ENCODE results near the gene SH3RF3. TPM values are rescaled to one million over a fixed set of nuclear protein-coding genes. Genes with fewer than 3 reads are reported as not detected.

SH3RF3 gene
- total RNA-seq, 2 donors from 2014 or later, result 1.3 to 5.6 TPM

DNA sequence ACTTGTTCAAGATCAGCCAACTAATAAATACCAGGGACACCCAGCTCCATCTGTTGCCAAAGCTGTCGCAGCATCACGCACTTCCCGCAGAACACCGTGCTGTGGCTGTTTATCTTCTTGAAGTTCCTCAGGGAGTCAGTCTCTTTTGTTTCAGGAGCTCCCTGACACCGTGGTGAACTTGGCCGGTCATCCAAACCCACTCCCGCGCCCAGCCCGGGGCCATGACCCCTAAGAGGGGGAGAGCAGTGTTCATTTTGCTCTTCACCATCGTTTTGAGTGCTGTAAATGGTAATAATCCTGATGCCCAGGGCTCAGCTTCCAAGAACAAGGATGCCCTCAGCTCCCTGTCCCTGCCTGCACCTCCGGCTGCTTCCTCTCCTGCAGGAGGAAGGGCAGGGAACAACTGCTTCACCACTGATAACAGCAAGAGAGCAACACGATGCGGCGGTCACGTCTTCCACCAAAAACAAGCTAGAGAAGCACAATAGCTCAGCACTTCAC lies 353.4 kb downstream of the SH3RF3 start:
- Histone ChIP-seq H3K27me3 (no peaks in the 10 kb centered on the region), H3K27ac (no peak overlapping the region), H3K36me3 (replicated peaks in 1 of 2; ENCODE audit: insufficient read depth in 1 of 2, low read depth in 2 of 2) (no peaks in the 10 kb centered on the region), H3K4me1 (peaks cover 31% of the 10 kb centered on the region), H3K9me3 (no peaks in the 10 kb centered on the region), H3K4me3 (no peak overlapping the region)
- TF ChIP-seq, protein P1, sequence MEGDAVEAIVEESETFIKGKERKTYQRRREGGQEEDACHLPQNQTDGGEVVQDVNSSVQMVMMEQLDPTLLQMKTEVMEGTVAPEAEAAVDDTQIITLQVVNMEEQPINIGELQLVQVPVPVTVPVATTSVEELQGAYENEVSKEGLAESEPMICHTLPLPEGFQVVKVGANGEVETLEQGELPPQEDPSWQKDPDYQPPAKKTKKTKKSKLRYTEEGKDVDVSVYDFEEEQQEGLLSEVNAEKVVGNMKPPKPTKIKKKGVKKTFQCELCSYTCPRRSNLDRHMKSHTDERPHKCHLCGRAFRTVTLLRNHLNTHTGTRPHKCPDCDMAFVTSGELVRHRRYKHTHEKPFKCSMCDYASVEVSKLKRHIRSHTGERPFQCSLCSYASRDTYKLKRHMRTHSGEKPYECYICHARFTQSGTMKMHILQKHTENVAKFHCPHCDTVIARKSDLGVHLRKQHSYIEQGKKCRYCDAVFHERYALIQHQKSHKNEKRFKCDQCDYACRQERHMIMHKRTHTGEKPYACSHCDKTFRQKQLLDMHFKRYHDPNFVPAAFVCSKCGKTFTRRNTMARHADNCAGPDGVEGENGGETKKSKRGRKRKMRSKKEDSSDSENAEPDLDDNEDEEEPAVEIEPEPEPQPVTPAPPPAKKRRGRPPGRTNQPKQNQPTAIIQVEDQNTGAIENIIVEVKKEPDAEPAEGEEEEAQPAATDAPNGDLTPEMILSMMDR (IDR thresholded peaks at IDR 0.05), result no peak
- no peak for TF ChIP-seq POLR2A (IDR thresholded peaks at IDR 0.05)
- DNase-seq, result no peak
- WGBS, 2 donors, result 69 to 82% methylated on average over 12 to 15 of the region's 15 CpGs
- no peak for ATAC-seq
- intact Hi-C loops (cut with DNase I), result no loop called here

DNA sequence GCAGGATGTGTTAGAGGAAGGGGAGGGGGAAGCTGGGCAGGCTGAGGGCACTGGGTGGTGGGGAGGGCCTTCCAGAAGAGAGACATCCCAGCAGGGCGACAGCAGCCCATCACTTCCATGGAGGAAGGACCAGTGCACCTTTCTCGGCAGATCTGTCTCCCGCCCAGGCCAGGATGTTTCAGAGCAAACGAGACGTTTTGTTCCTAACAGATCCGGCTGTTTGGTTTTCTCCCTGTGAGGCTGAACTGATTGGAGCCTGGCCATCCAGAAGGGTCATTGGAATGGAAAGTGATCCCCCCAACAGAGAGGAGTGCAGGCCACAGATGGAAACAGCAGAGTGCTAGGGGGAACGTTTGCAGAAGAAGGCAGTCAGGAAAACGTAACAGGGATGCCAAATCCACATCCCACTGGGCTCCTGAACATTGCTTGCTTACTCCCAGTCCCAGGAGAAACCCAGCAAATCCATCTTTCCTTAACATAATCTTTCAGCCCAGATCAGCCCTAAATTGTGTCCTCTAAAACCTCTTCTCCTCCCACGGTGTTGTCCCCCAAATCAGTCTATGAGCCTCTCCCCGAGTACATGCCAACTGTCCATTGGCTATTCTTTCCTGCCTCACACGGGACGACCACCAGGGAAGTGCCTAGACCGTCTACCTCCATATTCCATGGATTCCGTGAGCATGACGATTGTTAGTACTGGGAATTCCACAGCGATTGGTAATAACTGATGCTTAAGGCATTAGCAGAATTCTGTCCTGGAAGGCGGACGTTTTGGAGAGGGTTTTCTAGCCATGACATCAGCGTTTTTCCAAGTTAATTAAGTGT lies 357.9 kb downstream of the SH3RF3 start:
- H3K27ac ChIP-seq, result no peak overlapping the region
- no peak for ATAC-seq
- 79 to 85% methylated on average over 19 of the region's 19 CpGs for WGBS, 2 donors

DNA sequence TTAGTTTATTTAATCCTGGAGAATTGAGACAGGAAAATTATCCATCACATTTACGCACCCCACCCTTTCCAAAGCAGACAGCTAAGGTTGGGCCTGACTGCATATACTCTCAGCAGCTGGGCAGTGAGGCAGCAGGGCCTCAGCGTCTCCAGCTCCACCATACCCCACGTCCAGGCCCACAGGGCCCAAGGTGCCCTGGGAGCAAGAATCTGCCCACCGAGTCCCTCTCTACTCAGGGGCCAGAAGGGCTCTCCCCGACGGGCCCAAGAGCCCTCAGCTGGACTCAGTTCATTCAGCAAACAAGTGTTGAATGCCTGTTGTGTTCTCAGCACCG lies 358.5 kb downstream of the SH3RF3 start:
- H3K27ac ChIP-seq, result no peak overlapping the region

More for the DNA sequence above, 357.9 kb downstream of the SH3RF3 start:
- DNase-seq, result no peak
- Histone ChIP-seq H3K27me3 (no peaks in the 10 kb centered on the region), H3K4me3 (no peak overlapping the region), H3K9me3 (no peaks in the 10 kb centered on the region), H3K36me3 (replicated peaks in 1 of 2; ENCODE audit: insufficient read depth in 1 of 2, low read depth in 2 of 2) (no peaks in the 10 kb centered on the region), H3K4me1 (peaks cover 14% of the 10 kb centered on the region)
- intact Hi-C loops (cut with DNase I), result no loop called here
- TF ChIP-seq POLR2A (IDR thresholded peaks at IDR 0.05), result no peak
- TF ChIP-seq, protein P1 (IDR thresholded peaks at IDR 0.05), result no peak

DNA sequence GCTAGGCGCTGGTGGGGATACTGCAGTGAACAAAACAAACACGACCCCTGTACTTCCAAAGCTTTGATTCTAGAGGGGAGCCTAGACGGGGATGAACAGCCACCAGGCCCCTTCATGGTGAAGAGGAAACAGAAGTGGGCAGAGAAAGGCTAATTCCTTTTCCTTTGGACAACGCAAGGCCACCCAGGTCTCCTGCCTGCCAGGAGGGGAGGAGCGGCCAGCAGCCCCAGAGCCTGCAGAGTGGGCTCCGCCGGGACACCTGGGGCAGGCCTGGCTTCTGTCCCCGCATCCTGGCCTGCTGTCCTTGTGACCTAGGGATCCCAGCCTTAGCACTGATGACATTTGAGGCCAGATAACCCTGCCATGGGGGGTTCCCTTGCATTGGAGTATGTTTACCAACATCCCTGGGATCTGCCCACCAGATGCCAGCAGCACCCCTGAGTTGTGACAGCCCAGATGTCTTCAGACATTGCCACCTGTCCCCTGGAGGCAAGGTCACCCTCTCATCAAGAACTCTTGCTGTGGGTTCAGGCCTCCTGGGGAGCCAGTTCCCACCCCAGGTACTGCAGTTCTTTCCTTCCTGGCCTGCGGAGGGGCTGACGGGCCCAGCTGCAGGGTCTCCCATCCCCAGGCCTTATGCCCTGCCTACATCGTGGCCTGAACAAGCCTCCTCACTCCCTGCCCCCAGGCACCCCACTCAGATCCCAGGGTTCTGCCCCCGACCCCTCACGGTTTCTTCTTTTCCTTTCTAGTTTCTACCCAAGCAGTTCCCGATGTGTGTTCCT lies 359.1 kb downstream of the SH3RF3 start:
- Histone ChIP-seq H3K4me3 (no peak overlapping the region), H3K36me3 (replicated peaks in 1 of 2; ENCODE audit: insufficient read depth in 1 of 2, low read depth in 2 of 2) (no peaks in the 10 kb centered on the region), H3K4me1 (peaks cover 7% of the 10 kb centered on the region), H3K9me3 (no peaks in the 10 kb centered on the region), H3K27me3 (no peaks in the 10 kb centered on the region), H3K27ac (no peak overlapping the region)
- TF ChIP-seq POLR2A (IDR thresholded peaks at IDR 0.05), result no peak
- TF ChIP-seq, protein P1 (IDR thresholded peaks at IDR 0.05), result no peak
- DNase-seq, result no peak
- 81 to 82% methylated on average over 13 of the region's 14 CpGs for WGBS, 2 donors
- ATAC-seq, result no peak
- intact Hi-C loops (cut with DNase I), result no loop called here

More for the DNA sequence above, 358.5 kb downstream of the SH3RF3 start:
- intact Hi-C loops (cut with DNase I), result no loop called here
- 80 to 92% methylated on average over 7 of the region's 7 CpGs for WGBS, 2 donors
- TF ChIP-seq, protein P1 (IDR thresholded peaks at IDR 0.05), result no peak
- TF ChIP-seq POLR2A (IDR thresholded peaks at IDR 0.05), result no peak
- no peak for DNase-seq
- Histone ChIP-seq H3K27me3 (no peaks in the 10 kb centered on the region), H3K4me1 (peaks cover 13% of the 10 kb centered on the region), H3K9me3 (no peaks in the 10 kb centered on the region), H3K36me3 (replicated peaks in 1 of 2; ENCODE audit: insufficient read depth in 1 of 2, low read depth in 2 of 2) (no peaks in the 10 kb centered on the region), H3K4me3 (no peak overlapping the region)
- ATAC-seq, result no peak
